ENCODE results near the gene SLN. TPM values are rescaled to one million over a fixed set of nuclear protein-coding genes. Genes with fewer than 3 reads are reported as not detected.

The SLN gene
- total and polyA plus RNA-seq, 2 donors (not counting 1 experiment from before 2014, with no cell fraction given), result not detected

DNA sequence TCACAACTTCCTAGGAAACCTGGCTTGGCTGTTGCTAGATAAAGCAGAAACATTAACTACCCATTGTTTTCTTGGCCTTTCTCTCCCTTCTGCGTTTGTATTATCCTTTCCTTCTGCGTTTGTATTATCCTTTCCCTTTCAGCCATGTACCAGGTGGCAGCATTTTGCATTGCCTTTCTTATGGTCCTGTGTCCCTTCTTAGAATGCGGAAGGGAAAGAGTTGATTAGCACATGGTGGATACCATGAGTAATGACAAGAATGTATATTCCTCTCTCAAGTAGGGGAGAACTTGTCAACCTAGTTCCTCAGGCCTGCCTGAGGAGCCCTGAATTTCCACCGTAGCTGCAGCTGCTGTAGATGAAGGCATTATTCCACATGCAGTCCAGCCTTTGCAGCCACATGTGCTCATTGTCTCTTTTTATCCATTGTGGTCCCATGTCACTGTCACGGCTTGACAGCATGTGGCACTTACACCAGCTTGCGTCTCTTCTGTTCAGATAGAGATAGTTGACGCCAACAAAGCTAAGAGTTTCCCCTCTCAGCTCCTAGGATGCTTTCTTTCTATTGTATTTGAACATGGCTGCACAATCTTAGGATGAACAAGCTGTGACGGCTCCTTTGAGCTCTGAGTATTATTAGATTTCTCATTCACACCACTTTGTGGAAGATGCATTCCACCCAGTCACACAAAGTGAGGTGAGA lies 44.8 kb downstream of the SLN start:
- DNase-seq (ENCODE audit: low read depth in 2 of 2), result no peak
- no peaks in the 10 kb centered on the region for H3K9me3 ChIP-seq (ENCODE audit: control insufficient read depth, insufficient read depth, low read depth, low read length)

DNA sequence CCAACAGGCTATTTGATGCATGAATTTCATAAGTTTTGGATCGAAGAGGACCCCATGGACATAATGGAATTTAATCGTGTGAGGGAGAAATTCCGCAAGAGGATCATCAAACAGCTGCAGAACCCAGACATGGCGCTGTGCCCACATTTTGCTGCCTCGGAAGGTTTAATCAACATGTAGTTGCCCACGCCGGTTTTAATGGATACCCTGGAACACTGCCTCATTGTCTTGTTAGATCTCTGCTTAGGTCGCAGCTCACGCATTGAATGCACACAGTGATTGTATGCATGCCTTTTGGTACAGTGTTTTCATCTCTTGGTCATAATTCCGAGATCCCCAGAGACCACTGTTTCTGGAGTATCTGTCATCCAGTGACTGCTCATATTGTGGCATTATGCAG lies 46.8 kb downstream of the SLN start:
- H3K79me2 ChIP-seq (ENCODE audit: control insufficient read depth, insufficient read depth, low read length), result no peaks in the 10 kb centered on the region
- TF ChIP-seq, protein P1, sequence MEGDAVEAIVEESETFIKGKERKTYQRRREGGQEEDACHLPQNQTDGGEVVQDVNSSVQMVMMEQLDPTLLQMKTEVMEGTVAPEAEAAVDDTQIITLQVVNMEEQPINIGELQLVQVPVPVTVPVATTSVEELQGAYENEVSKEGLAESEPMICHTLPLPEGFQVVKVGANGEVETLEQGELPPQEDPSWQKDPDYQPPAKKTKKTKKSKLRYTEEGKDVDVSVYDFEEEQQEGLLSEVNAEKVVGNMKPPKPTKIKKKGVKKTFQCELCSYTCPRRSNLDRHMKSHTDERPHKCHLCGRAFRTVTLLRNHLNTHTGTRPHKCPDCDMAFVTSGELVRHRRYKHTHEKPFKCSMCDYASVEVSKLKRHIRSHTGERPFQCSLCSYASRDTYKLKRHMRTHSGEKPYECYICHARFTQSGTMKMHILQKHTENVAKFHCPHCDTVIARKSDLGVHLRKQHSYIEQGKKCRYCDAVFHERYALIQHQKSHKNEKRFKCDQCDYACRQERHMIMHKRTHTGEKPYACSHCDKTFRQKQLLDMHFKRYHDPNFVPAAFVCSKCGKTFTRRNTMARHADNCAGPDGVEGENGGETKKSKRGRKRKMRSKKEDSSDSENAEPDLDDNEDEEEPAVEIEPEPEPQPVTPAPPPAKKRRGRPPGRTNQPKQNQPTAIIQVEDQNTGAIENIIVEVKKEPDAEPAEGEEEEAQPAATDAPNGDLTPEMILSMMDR (conservative IDR thresholded peaks at IDR 0.05 in 1 of 2, IDR thresholded peaks at IDR 0.05 in 1 of 2; ENCODE audit: low read depth in 1 of 2, low read length in 2 of 2), result no peak
- TF ChIP-seq EZH2 (IDR thresholded peaks at IDR 0.05; ENCODE audit: low read length, missing control alignments), result no peak
- H2AFZ ChIP-seq (ENCODE audit: low read length), result no peak overlapping the region
- no peaks in the 10 kb centered on the region for H3K27me3 ChIP-seq (ENCODE audit: control insufficient read depth, insufficient read depth, low read length)
- DNase-seq (ENCODE audit: low read depth in 2 of 2), result peak in 1 of 2 donors; percentile 48
- H3K4me3 ChIP-seq (replicated peaks in 1 of 4; ENCODE audit: control extremely low read depth in 1 of 4, insufficient read depth in 1 of 4, low read depth in 3 of 4, low read length in 4 of 4), result no peak overlapping the region
- H3K4me1 ChIP-seq (ENCODE audit: control insufficient read depth, extremely low read depth, insufficient read depth, low read length), result no peaks in the 10 kb centered on the region
- H4K20me1 ChIP-seq (ENCODE audit: control insufficient read depth, extremely low read depth, insufficient read depth, low read length), result no peaks in the 10 kb centered on the region
- H3K4me2 ChIP-seq (ENCODE audit: extremely low read depth, insufficient read depth, low read length), result no peak overlapping the region
- no peaks in the 10 kb centered on the region for H3K36me3 ChIP-seq (ENCODE audit: control insufficient read depth, insufficient read depth, low read length)
- no peak overlapping the region for H3K9ac ChIP-seq (ENCODE audit: insufficient read depth, low read length)
- no peaks in the 10 kb centered on the region for H3K9me3 ChIP-seq (ENCODE audit: control insufficient read depth, insufficient read depth, low read depth, low read length)
- no peak overlapping the region for H3K27ac ChIP-seq (ENCODE audit: insufficient read depth, low read length)

More for the DNA sequence above, 44.8 kb downstream of the SLN start:
- H3K27me3 ChIP-seq (ENCODE audit: control insufficient read depth, insufficient read depth, low read length), result no peaks in the 10 kb centered on the region
- H3K27ac ChIP-seq (ENCODE audit: insufficient read depth, low read length), result no peak overlapping the region
- TF ChIP-seq EZH2 (IDR thresholded peaks at IDR 0.05; ENCODE audit: low read length, missing control alignments), result no peak
- TF ChIP-seq, protein P1 (conservative IDR thresholded peaks at IDR 0.05 in 1 of 2, IDR thresholded peaks at IDR 0.05 in 1 of 2; ENCODE audit: low read depth in 1 of 2, low read length in 2 of 2), result no peak
- H3K9ac ChIP-seq (ENCODE audit: insufficient read depth, low read length), result no peak overlapping the region
- no peak overlapping the region for H3K4me2 ChIP-seq (ENCODE audit: extremely low read depth, insufficient read depth, low read length)
- no peak overlapping the region for H3K4me3 ChIP-seq (replicated peaks in 1 of 4; ENCODE audit: control extremely low read depth in 1 of 4, insufficient read depth in 1 of 4, low read depth in 3 of 4, low read length in 4 of 4)
- no peak overlapping the region for H2AFZ ChIP-seq (ENCODE audit: low read length)
- no peaks in the 10 kb centered on the region for H3K79me2 ChIP-seq (ENCODE audit: control insufficient read depth, insufficient read depth, low read length)
- no peaks in the 10 kb centered on the region for H4K20me1 ChIP-seq (ENCODE audit: control insufficient read depth, extremely low read depth, insufficient read depth, low read length)
- H3K4me1 ChIP-seq (ENCODE audit: control insufficient read depth, extremely low read depth, insufficient read depth, low read length), result no peaks in the 10 kb centered on the region
- H3K36me3 ChIP-seq (ENCODE audit: control insufficient read depth, insufficient read depth, low read length), result no peaks in the 10 kb centered on the region

DNA sequence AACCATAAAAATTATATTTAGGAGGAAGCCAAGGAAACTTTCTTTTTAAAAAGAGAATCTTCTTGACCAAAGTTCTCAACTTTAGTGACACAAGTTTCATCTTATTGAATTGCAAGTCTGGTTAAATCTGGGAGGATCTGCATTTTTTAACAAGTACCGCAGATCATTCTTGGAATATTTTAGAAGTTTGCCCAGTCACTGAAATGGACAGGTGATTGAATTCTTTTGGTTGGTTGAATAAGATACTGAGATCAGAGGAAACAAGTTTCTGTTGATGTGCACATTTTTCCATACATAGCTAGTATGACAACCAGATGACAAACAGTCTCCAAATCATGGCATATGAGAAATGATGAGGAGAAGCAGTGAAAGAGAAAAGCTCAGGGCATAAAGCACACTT lies 50.2 kb downstream of the SLN start:
- H3K4me1 ChIP-seq (ENCODE audit: control insufficient read depth, extremely low read depth, insufficient read depth, low read length), result no peaks in the 10 kb centered on the region
- no peak overlapping the region for H3K9ac ChIP-seq (ENCODE audit: insufficient read depth, low read length)
- no peaks in the 10 kb centered on the region for H3K36me3 ChIP-seq (ENCODE audit: control insufficient read depth, insufficient read depth, low read length)
- H2AFZ ChIP-seq (ENCODE audit: low read length), result no peak overlapping the region
- no peaks in the 10 kb centered on the region for H3K9me3 ChIP-seq (ENCODE audit: control insufficient read depth, insufficient read depth, low read depth, low read length)
- H3K27ac ChIP-seq (ENCODE audit: insufficient read depth, low read length), result no peak overlapping the region
- no peaks in the 10 kb centered on the region for H3K79me2 ChIP-seq (ENCODE audit: control insufficient read depth, insufficient read depth, low read length)
- no peak for DNase-seq (ENCODE audit: low read depth in 2 of 2)
- H4K20me1 ChIP-seq (ENCODE audit: control insufficient read depth, extremely low read depth, insufficient read depth, low read length), result no peaks in the 10 kb centered on the region
- TF ChIP-seq EZH2 (IDR thresholded peaks at IDR 0.05; ENCODE audit: low read length, missing control alignments), result no peak
- TF ChIP-seq, protein P1 (conservative IDR thresholded peaks at IDR 0.05 in 1 of 2, IDR thresholded peaks at IDR 0.05 in 1 of 2; ENCODE audit: low read depth in 1 of 2, low read length in 2 of 2), result no peak
- no peak overlapping the region for H3K4me2 ChIP-seq (ENCODE audit: extremely low read depth, insufficient read depth, low read length)
- H3K27me3 ChIP-seq (ENCODE audit: control insufficient read depth, insufficient read depth, low read length), result no peaks in the 10 kb centered on the region
- H3K4me3 ChIP-seq (replicated peaks in 1 of 4; ENCODE audit: control extremely low read depth in 1 of 4, insufficient read depth in 1 of 4, low read depth in 3 of 4, low read length in 4 of 4), result no peak overlapping the region
